Calu3 (cell line): ENCODE data around the gene SLC39A7. TPM values are rescaled to one million over a fixed set of nuclear protein-coding genes. Genes with fewer than 3 reads are reported as not detected.

ENCODE experiments used
- BruUV-seq: library from RNA; stranded (reverse); fragments of 400-500 nt; replicated peaks from 2 replicates; lab custom pipeline; 2021; lab: Mats Ljungman, UMichigan
- CTCF ChIA-PET: fragments of 300-600 bp; sonication (Branson Sonifier 250); formaldehyde crosslinking; loops from one replicate; lab custom pipeline; 2022; ENCODE audit warnings: antibody characterized with exemption; lab: Charles Lee
- DNase-seq: peaks from one replicate; pipeline ENCODE4 v3.0.0; 2022
- H3K27ac Mint-ChIP-seq: one replicate; pipeline ENCODE4 v1.8.0; 2022; ENCODE audit warnings: mixed read lengths; ENCODE audit not compliant: unreplicated experiment
- H3K27me3 Mint-ChIP-seq: one replicate; pipeline ENCODE4 v1.8.0; 2022; ENCODE audit warnings: mixed read lengths; ENCODE audit not compliant: unreplicated experiment
- H3K36me3 Mint-ChIP-seq: one replicate; pipeline ENCODE4 v1.8.0; 2022; ENCODE audit warnings: mild to moderate bottlenecking, moderate library complexity, mixed read lengths; ENCODE audit not compliant: insufficient read depth, unreplicated experiment
- H3K4me1 Mint-ChIP-seq: one replicate; pipeline ENCODE4 v1.8.0; 2022; ENCODE audit warnings: mild to moderate bottlenecking, low read depth, mixed read lengths; ENCODE audit not compliant: unreplicated experiment
- H3K4me3 Mint-ChIP-seq: one replicate; pipeline ENCODE4 v1.8.0; 2022; ENCODE audit warnings: mild to moderate bottlenecking, low read depth, moderate library complexity, mixed read lengths; ENCODE audit not compliant: unreplicated experiment
- H3K9me3 Mint-ChIP-seq: one replicate; pipeline ENCODE4 v1.8.0; 2022; ENCODE audit warnings: low read depth, mixed read lengths; ENCODE audit not compliant: unreplicated experiment
- intact Hi-C: fragments of 100-400 bp; cut with micrococcal nuclease; formaldehyde crosslinking; loops from one replicate; pipeline ENCODE4 v1.10.0; 2022; ENCODE audit not compliant: unreplicated experiment
- total RNA-seq: library from RNA; stranded (reverse); gene quantifications from 2 replicates; pipeline ENCODE4 v1.2.3, GENCODE V29; 2022
- TF ChIP-seq, protein P1 (sequence below): fragments of 200-600 bp; IDR thresholded peaks from one replicate; pipeline ENCODE4 v1.8.0; 2022; ENCODE audit warnings: antibody characterized with exemption; ENCODE audit not compliant: unreplicated experiment

The SLC39A7 gene
- total RNA-seq, 1 experiment from 2014 or later = 201 TPM

GRCh38 chr6:33166363-33166762 is 34.3 kb upstream of the SLC39A7 start:
- no TSS peak for BruUV-seq
- peaks cover 7% of the 10 kb centered on the region for H3K36me3 Mint-ChIP-seq
- no peak overlapping the region for H3K4me3 Mint-ChIP-seq
- TF ChIP-seq, protein P1, sequence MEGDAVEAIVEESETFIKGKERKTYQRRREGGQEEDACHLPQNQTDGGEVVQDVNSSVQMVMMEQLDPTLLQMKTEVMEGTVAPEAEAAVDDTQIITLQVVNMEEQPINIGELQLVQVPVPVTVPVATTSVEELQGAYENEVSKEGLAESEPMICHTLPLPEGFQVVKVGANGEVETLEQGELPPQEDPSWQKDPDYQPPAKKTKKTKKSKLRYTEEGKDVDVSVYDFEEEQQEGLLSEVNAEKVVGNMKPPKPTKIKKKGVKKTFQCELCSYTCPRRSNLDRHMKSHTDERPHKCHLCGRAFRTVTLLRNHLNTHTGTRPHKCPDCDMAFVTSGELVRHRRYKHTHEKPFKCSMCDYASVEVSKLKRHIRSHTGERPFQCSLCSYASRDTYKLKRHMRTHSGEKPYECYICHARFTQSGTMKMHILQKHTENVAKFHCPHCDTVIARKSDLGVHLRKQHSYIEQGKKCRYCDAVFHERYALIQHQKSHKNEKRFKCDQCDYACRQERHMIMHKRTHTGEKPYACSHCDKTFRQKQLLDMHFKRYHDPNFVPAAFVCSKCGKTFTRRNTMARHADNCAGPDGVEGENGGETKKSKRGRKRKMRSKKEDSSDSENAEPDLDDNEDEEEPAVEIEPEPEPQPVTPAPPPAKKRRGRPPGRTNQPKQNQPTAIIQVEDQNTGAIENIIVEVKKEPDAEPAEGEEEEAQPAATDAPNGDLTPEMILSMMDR = no peak
- DNase-seq = no peak
- peaks cover 92% of the 10 kb centered on the region for H3K27me3 Mint-ChIP-seq
- intact Hi-C loops = no loop called here
- no peaks in the 10 kb centered on the region for H3K9me3 Mint-ChIP-seq
- CTCF ChIA-PET = no interaction called here
- peaks cover 10% of the 10 kb centered on the region for H3K4me1 Mint-ChIP-seq
- H3K27ac Mint-ChIP-seq = no peak overlapping the region

- no peak overlapping the region for H3K27ac Mint-ChIP-seq
- H3K4me1 Mint-ChIP-seq = peaks cover 5% of the 10 kb centered on the region
- DNase-seq = no peak
- intact Hi-C loops = no loop called here
- H3K36me3 Mint-ChIP-seq = peaks cover 3% of the 10 kb centered on the region
- CTCF ChIA-PET = no interaction called here
- TF ChIP-seq, protein P1 = no peak
- peaks cover 87% of the 10 kb centered on the region for H3K27me3 Mint-ChIP-seq
- H3K4me3 Mint-ChIP-seq = no peak overlapping the region
- H3K9me3 Mint-ChIP-seq = no peaks in the 10 kb centered on the region
- no TSS peak for BruUV-seq
Observed at GRCh38 chr6:33166811-33167210, 33.9 kb upstream of the SLC39A7 start.

- H3K36me3 Mint-ChIP-seq = no peaks in the 10 kb centered on the region
- no peaks in the 10 kb centered on the region for H3K9me3 Mint-ChIP-seq
- CTCF ChIA-PET = no interaction called here
- no peak overlapping the region for H3K4me3 Mint-ChIP-seq
- H3K27me3 Mint-ChIP-seq = peaks cover 86% of the 10 kb centered on the region
- TF ChIP-seq, protein P1 = no peak
- no peak overlapping the region for H3K27ac Mint-ChIP-seq
- no TSS peak for BruUV-seq
- H3K4me1 Mint-ChIP-seq = peaks cover 5% of the 10 kb centered on the region
- intact Hi-C loops = no loop called here
- DNase-seq = no peak
Observed at GRCh38 chr6:33167374-33168283, 33.0 kb upstream of the SLC39A7 start.

- H3K4me1 Mint-ChIP-seq = peaks cover 9% of the 10 kb centered on the region
- intact Hi-C loops = no loop called here
- CTCF ChIA-PET = no interaction called here
- no peaks in the 10 kb centered on the region for H3K36me3 Mint-ChIP-seq
- no peak overlapping the region for H3K27ac Mint-ChIP-seq
- H3K9me3 Mint-ChIP-seq = no peaks in the 10 kb centered on the region
- no peak overlapping the region for H3K4me3 Mint-ChIP-seq
- H3K27me3 Mint-ChIP-seq = peaks cover 86% of the 10 kb centered on the region
- TF ChIP-seq, protein P1 = no peak
- no TSS peak for BruUV-seq
- no peak for DNase-seq
Observed at GRCh38 chr6:33168284-33168601, 32.4 kb upstream of the SLC39A7 start.
